ENCODE measurements around the gene TNPO3.
"Not testable (repeated sequence)": the region's sequence is repeated elsewhere in the genome, so short reads cannot be mapped to it uniquely, and the experiment has no call there.

Gene TNPO3

DNA sequence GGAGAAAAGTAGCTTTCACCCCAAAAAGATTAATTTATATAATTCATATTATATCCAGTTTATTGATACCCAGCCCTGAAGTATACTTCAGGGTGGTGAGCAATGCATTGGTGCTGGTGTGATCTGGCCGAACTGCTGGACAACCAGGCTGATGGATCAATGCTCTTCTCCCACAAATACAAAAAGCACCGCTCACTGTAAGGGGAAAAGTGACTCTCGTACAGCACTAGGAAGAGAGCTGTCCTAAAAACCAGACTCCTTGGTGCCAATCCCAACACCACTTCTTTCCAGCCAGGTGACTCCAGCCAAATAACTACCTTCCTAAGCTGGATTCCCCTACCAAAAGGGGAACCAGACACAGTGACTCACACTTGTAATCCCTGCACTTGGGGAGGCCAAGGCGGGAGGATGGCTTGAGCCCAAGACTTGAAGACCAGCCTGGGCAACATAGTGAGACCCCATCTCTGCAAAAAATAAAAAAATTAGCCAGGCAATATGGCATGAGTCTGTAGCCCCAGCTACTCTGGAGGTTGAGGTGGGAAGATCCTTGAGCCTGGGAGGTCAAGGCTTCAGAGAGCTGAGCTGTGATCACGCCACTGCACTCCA lies 13.1 kb upstream of the TNPO3 start:
- DNase-seq: no peak

DNA sequence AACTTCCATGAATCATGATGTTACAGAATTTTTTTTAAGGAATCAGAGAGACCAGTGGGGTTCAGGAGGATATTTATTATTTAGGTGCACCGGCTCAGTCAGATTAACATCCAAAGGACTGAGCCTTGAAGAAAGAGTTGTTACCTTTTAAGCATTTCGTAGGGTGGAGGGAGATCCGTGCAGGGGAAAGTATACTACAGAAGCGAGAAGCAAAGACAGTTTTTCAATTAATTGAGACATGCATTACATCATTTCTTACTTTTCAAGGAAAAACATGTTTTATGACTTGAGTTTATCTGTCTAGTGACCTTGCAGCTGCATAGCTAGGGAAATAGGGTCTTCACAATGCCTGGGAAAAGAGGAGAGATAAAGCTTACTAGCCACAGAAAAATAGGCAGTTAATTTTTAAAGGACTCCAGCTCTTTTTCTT lies 12.2 kb upstream of the TNPO3 start:
- DNase-seq: not testable (repeated sequence)

DNA sequence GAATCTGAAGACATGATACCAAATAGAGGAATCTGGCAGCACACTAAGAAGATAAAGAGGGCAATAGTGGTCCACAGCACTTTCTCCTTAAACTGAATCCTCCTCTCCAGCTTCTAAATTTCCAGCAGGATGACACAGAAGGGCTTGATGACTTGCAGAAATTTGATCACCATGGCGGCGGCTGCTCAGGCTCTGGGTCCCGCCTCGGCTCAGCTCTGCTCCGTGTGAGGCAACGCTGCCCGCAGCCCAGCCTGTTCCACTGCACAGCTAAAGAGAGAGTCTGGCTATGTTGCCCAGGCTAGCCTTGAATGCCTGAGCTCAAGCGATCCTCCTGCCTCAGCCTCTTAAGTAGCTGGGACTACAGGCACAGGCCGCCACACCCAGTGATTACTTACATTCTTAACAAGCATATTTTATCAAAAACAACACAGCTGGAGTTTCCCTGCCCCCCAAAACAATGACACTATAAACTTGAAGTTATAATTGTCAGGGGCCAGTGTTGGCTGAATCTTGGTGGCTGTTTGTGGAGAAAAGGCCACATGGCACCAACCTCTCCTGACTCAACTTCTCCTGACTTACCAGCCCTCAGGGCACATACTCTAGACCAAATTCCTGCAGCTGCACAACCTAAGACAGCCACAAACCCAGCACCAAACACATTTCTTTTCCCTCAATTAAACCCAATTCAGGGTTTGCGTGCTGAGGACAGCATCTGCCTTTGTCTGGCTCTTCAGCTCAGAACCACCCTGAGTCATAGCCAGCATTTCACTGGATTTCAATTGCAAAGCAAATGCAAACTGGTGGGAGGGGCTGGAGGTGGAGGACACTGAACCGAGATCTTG lies 11.6 kb upstream of the TNPO3 start:
- DNase-seq: no peak

DNA sequence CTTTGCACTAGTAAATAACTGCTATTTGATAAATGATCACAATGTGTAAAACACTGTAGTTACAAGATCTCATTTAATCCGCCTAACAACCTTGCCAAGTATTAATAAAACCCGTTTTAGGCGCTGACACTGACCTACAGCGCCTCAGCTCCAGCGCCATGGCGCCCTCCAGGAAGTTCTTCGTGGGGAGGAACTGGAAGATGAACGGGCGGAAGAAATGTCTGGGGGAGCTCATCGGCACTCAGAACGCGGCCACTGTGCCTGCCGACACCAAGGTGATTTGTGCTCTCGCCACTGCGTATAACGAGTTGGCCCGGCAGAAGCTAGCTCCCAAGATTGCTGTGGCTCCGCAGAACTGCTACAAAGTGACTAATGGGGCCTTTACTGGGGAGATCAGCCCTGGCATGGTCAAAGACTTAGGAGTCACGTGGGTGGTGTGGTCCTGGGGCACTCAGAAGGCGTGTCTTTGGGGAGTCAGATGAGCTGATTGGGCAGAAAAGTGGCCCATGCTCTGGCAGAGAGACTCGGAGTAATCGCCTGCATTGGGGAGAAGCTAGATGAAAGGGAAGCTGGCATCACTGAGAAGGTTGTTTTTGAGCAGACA lies 1.1 kb upstream of the TNPO3 start:
- no peak for DNase-seq

DNA sequence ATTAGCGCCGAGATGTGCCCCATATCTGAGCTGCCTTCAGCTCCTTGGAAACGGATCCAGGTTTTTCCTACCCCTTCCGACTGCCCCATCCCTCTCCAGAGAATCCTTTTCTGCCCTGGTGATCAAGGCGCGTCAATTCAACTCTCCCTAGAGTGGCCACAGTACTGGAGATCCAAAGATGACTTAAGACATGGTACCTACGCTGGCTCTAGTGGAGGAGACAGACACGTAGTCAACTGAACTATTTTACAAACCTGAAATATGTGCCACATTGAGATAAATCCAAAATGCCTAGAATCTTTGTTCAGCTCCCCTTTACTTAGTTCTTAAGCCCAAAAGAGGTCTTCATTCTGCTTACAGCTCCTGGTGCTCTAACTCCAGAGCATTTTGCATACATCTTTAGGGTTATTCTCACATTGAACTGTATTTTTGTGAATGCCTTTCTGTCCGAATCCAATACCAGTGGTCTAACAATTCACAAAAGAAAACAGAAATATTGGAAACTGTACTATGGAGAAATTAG lies 444 bp upstream of the TNPO3 start:
- no peak for DNase-seq

DNA sequence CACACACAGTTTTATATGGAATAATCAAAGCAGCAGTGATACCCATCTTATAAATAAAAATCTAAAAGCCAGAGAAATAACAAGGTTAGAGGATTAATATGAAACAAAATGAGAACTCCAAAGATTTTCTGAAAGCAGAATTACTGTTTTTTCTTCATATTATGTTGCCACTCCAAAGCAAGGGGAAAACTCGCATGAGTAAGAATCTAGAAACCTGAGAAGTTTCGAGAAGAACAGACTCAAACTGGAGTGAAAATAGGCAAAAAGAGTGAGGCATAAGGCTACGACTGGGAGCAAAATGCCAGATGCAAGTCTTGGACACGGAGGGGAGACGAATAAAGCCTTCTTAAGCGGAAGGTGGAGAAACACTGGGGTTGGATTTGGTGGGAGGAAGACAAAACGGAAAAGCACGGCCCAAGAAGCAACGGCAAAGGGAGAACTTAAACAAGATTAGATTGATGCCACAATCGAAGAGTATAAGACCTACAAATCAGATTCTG lies 923 bp downstream of the TNPO3 start:
- no peak for DNase-seq

DNA sequence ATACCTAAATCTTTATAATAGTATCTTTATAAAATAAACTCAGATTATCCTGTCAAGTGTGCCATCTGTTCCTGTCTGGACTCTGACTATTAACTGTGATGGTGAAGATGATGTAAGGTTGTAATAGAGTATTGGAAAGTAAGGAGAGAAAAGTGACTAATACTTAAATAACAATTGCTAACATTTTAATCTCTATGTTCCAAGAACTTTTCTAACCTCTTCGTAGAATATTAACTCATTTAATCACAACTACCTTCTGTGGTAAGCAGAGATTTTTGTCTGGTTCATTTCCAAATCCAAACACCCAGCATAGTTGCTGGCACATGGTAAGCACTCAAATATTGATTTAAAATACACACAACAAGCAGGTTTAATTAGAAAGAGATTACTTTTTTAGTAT lies 2.5 kb downstream of the TNPO3 start:
- no peak for DNase-seq

DNA sequence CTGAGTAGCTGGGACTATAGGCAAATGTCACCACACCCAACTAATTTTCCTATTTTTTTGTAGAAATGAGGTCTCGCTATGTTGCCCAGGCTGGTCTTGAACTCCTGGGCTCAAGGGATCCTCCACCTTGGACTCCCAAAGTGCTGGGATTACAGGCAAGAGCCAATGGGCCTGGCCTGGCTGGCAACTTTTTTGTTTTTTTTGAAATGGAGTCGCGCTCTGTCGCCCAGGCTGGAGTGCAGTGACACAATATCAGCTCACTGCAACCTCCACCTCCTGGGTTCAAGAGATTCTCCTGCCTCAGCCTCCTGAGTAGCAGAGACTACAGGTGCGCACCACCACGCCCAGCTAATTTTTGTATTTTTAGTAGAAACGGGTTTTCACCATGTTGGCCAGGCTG lies 3.5 kb downstream of the TNPO3 start:
- DNase-seq: not testable (repeated sequence)

DNA sequence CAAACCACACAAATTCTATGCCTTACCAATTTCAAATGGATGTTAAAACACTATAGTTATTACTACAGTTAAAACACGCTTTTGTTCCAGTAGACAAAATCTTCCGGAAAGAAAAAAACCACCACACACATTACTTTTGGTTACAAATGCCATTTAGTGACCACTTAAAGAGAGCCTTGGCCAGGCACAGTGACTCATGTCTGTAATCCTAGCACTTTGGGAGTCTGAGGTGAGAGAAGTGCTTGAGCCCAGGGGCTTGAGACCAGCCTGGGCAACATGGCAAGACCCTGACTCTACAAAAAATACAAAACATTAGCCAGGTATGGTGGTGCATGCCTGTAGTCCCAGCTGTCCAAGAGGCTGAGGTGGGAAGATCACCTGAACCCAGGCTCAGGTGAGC lies 7.2 kb downstream of the TNPO3 start:
- no peak for DNase-seq

DNA sequence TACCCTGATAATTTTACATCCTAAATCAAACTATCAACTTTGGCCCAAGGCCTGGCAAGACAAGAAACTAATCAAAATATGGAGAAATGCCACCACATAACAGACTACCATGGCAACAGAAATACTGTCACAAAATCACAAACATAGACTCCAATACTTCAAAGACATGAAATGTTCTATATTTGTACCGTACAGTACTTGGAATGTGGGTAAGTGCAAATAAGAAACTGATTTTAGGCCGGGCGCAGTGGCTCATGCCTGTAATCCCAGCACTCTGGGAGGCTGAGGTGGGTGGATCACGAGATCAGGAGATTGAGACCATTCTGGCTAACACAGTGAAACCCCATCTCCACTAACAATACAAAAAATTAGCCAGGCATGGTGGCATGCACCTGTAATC lies 9.2 kb downstream of the TNPO3 start:
- DNase-seq: no peak

DNA sequence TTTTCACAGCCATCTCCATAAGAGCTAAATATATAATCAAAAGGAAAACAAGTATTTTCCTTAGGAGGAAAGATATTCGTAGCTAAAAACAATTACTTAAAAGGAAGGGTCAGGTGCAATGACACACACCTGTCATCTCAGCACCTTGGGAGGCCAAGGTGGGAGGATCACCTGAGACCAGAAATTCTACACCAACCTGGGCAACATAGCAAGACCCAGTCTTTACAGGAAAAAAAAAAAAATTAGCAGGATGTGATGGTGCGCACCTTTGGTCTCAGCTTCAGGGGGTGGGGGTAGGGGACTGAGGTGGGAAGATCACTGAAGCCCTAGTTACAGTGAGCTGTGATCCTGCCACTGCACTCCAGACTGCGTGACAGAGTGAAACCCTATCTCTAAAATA lies 11.9 kb downstream of the TNPO3 start:
- DNase-seq: no peak

DNA sequence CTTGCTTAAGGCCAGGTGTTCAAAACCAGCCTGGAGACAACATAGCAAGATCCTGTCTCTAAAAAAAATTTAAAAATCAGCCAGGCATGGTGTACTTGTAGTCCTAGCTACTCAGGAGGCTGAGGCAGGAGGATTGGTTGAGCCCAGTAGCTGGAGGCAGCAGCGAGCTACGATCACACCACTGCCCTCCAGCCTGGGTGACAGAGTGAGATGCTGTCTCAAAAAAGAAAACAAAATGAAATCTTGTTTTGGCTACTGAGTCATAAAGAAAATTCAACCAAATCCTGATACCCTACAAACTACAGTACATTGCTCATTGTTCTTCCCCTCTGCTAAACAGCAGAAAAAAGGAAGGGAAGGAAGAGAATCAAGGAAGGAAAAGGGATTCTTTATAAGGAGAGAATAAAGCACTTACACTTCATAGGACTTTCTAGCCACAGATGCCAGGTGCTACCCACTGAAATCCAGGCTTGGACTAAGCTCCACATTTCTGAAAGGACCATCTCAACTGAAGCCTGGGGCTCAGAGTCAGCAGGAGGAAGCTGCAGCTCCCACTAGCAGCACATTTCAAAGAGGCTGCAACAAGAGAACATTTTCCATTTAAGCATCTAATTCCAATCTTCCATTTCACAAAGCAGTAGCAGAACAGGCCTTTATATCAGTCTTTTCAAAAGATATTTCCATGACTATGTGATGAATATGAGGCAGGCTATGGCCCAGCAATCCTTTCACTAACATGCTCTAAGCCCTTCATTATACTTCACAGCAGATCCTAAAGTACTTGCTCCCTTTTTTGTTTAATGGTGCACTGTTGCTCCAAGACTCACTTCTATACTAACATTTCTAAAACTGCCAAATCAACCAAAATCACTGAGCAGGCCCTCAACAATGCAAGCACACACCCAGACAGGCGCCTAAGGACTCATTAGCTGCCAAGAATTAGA lies 13.5 kb downstream of the TNPO3 start:
- no peak for DNase-seq

DNA sequence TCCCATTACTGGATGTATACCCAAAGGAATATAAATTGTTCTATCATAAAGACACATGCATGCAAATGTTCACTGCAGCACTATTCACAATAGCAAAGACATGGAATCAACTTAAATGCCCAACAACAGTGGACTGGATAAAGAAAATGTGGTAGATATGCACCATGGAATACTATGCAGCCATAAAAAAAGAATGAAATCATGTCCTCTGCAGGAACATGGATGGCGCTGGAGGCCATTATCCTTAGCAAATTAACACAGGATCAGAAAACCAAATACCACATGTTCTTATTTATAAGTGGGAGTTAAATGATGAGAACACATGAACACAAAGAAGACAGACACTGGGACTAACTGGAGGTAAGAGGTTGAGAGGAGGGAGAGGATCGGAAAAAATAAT lies 16.4 kb downstream of the TNPO3 start:
- not testable (repeated sequence) for DNase-seq

DNA sequence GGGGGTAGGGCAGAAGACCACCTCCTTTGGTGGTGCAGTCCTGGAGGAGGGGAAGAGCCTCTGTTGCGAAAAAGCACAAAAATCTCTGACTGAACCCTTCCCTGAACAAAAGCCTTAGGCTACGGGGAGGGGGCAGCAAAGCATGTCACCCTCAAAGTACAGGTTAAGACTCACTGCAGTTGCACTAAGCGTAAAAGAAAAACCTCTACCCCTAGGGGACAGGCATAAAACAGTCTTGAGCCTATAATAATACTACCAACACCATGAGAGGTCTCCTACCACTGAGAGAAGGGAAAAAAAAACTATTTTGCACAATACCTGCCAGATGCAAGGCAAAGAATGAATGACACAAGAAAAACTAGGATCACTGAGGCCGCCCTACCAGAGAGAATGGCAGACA lies 17.3 kb downstream of the TNPO3 start:
- DNase-seq: no peak

DNA sequence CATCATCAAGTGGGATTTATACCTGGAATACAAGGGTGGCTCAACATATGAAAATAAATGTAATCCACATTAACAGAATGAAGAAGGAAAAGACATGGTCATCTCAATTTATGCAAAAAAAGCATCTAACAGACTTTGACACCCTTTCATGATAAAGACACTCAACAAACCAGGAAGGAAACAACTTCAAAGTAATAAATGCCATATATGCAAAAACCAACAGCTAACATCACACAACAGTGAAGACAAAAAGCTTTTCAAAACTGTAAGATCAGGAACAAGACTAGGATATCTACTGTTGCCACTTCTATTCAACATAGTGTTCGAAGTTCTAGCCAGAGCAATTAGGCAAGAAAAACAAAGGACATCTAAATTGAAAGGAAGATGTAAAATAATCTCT lies 22.9 kb downstream of the TNPO3 start:
- DNase-seq: no peak

DNA sequence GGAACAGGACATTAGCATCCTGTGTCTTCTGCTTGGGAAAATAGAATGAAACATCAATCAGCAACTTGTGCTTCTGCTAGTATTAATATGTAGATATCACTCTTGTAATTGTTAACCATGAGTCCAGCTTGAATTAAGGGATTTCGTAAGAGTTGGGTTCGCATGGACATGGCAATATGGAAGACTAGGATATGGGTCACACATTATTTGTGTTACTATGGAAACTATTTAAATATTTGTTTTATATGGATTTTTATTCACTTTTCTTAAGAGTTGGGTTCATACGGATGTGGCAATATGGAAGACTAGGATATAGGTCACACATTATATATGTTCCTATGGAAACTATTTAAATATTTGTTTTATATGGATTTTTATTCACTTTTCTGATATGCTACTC lies 24.5 kb downstream of the TNPO3 start:
- DNase-seq: no peak

DNA sequence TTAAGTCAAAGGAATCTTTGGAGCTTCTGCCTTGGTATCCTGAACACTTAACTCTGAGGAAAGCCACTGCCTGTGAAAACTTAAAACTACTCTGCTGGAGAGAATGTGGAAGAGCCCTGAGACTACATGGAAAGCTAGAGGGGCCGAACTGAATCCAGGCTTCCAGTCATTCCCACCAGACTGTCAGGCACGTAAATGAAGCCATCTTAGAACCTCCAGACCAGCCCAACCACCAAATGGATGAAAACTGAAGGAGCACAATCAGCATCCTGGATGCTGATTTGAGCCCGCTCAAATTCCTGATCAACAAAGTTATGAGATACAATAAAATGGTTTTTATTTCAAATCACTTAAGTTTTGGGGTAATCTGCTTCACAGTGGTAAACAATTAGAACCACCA lies 30.8 kb downstream of the TNPO3 start:
- DNase-seq: no peak

DNA sequence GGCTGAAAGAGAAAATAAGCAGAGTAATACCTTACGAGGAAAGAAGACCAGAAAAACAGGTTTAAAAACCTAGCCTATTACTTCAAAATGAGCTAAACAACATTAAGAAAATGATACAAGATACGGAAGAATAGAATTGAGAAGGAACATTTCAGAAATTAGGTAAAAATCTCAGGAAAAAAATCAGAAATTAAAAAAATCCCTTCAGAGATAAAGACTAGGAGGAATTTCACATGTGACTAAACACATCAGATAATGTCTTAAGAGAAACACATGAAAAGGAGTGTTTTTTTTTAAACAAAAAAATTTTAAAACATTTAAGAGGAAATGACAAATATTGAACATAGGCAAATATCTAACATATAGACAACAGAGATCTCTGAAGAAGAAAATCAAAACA lies 33.3 kb downstream of the TNPO3 start:
- DNase-seq: no peak

DNA sequence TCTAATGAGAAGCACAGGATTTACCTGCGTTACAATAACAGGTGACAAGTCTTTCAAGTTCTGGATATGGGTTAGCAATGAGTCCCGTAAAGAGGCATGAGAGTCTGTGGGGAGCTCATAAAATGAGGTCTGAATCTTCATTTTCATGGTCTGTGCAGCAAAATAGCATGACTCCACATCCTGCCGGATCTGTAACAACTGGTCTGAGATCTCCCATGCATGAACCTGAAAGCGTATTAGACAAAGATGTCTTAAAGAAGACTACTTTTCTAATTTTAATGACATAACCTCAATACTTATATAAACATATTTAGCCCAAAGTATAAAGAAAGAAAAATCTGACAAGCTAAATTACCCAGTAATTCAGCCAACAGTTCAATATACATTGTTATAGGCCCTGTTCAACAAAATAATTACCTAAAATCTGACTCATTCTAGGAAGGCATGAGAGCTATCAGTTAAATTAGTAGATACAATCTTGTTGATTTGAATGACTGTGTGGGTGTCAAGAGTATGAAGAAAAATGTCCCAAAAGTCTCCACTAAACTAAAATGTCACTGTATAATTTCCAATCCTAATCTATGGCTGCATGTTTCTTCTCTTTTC lies 36.9 kb downstream of the TNPO3 start:
- no peak for DNase-seq

DNA sequence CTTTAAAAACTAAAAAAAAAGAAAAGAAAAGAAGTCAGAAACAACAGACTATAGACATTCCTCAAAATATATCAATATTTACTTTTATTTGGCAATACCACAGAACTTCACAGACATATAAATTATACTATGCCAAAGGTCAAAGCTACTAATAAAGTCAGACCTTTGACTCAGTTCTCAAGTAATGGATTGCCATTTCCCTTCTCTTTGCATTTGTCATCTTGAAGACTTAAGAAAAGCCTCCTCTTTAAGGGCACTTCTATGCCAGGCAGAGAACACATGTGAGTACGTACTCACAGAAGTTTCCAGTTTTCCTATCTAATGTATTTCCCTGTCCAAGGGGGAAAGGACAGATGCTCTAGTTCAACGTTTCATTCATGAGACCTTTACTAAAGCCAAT lies 37.6 kb downstream of the TNPO3 start:
- DNase-seq: no peak

DNA sequence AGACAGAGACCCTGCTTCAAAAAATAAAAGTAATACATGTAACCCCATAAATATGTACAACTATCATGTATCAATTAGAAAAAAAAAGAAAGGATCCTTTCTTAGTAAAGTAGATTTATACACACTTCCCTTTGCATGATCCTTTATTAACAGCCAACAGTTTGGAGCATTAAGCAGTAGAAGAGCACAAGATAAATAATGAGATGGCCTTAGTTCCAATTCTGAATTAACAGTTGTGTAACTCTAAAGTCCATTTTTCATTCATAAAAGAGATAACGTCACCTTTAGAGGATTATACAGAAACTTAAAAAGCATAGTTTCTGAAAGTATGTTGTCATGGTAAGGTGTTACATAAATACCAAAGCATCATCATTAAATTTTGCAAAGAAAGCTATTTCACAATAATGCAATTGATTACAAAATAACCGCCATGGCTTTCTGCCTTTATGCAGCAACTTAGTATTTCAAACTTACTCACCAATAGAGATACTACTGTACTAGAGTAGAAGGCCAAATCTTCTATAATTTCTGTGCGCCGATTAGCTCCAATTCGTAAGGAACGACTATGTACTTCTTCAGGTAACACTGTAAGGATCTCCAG lies 40.3 kb downstream of the TNPO3 start:
- no peak for DNase-seq

Measured in CD4-positive, alpha-beta T cell treated with Interleukin-21 for 1 hour (primary cell).